T-helper 1 cell treated with Interleukin-12 subunit alpha and Interleukin-12 subunit beta and Interleukin-4 antibody, amounts not matched to agents 30 μg/mL and 1 μg/mL, for 36 hours (primary cell): ENCODE results near the gene FADS3.

Experiments used
- H3K27ac Mint-ChIP-seq: one replicate; pipeline ENCODE4 v1.8.0; 2021; ENCODE audit warnings: mild to moderate bottlenecking, mixed read lengths
- H3K27me3 Mint-ChIP-seq: one replicate; pipeline ENCODE4 v1.8.0; 2021; ENCODE audit warnings: low read depth, mixed read lengths
- H3K36me3 Mint-ChIP-seq: one replicate; pipeline ENCODE4 v1.8.0; 2021; ENCODE audit warnings: low read depth, mixed read lengths
- H3K4me1 Mint-ChIP-seq: one replicate; pipeline ENCODE4 v1.8.0; 2021; ENCODE audit warnings: low read depth, mixed read lengths
- H3K4me3 Mint-ChIP-seq: one replicate; pipeline ENCODE4 v1.8.0; 2021; ENCODE audit warnings: mild to moderate bottlenecking, moderate library complexity, mixed read lengths
- H3K9me3 Mint-ChIP-seq: one replicate; pipeline ENCODE4 v1.8.0; 2021; ENCODE audit warnings: mixed read lengths

Gene FADS3

GRCh38 chr11:61908730-61909316 is 17.5 kb upstream of the FADS3 start:
- H3K36me3 Mint-ChIP-seq, result no peaks in the 10 kb centered on the region
- H3K27me3 Mint-ChIP-seq, result peaks cover 6% of the 10 kb centered on the region
- peaks cover 2% of the 10 kb centered on the region for H3K4me1 Mint-ChIP-seq
- H3K9me3 Mint-ChIP-seq, result no peaks in the 10 kb centered on the region
- no peak overlapping the region for H3K4me3 Mint-ChIP-seq
- no peak overlapping the region for H3K27ac Mint-ChIP-seq

GRCh38 chr11:61907871-61908729 is 16.8 kb upstream of the FADS3 start:
- Mint-ChIP-seq H3K27me3 (peaks cover 4% of the 10 kb centered on the region), H3K4me3 (no peak overlapping the region), H3K27ac (no peak overlapping the region), H3K9me3 (no peaks in the 10 kb centered on the region), H3K4me1 (peaks cover 2% of the 10 kb centered on the region), H3K36me3 (no peaks in the 10 kb centered on the region)

GRCh38 chr11:61907282-61907681 is 15.9 kb upstream of the FADS3 start:
- Mint-ChIP-seq H3K9me3 (no peaks in the 10 kb centered on the region), H3K36me3 (no peaks in the 10 kb centered on the region), H3K4me3 (no peak overlapping the region), H3K4me1 (no peaks in the 10 kb centered on the region), H3K27me3 (peaks cover 4% of the 10 kb centered on the region), H3K27ac (no peak overlapping the region)

- H3K27ac Mint-ChIP-seq, result no peak overlapping the region
Measured at GRCh38 chr11:61906522-61906909, 15.2 kb upstream of the FADS3 start.

GRCh38 chr11:61905801-61906521 is 14.6 kb upstream of the FADS3 start:
- Mint-ChIP-seq H3K27me3 (peaks cover 4% of the 10 kb centered on the region), H3K4me1 (no peaks in the 10 kb centered on the region), H3K36me3 (no peaks in the 10 kb centered on the region), H3K27ac (no peak overlapping the region), H3K9me3 (no peaks in the 10 kb centered on the region), H3K4me3 (no peak overlapping the region)

More at GRCh38 chr11:61906522-61906909, 15.2 kb upstream of the FADS3 start:
- Mint-ChIP-seq H3K9me3 (no peaks in the 10 kb centered on the region), H3K4me3 (no peak overlapping the region), H3K36me3 (no peaks in the 10 kb centered on the region), H3K4me1 (no peaks in the 10 kb centered on the region), H3K27me3 (peaks cover 4% of the 10 kb centered on the region)

GRCh38 chr11:61905067-61905696 is 13.8 kb upstream of the FADS3 start:
- no peak overlapping the region for H3K4me3 Mint-ChIP-seq

GRCh38 chr11:61904539-61905048 is 13.2 kb upstream of the FADS3 start:
- H3K4me1 Mint-ChIP-seq, result no peaks in the 10 kb centered on the region

More at GRCh38 chr11:61905067-61905696, 13.8 kb upstream of the FADS3 start:
- H3K27ac Mint-ChIP-seq, result no peak overlapping the region
- peaks cover 4% of the 10 kb centered on the region for H3K27me3 Mint-ChIP-seq
- no peaks in the 10 kb centered on the region for H3K9me3 Mint-ChIP-seq
- no peaks in the 10 kb centered on the region for H3K4me1 Mint-ChIP-seq
- H3K36me3 Mint-ChIP-seq, result no peaks in the 10 kb centered on the region

GRCh38 chr11:61903845-61904244 is 12.5 kb upstream of the FADS3 start:
- Mint-ChIP-seq H3K4me1 (peaks cover 4% of the 10 kb centered on the region), H3K27me3 (peaks cover 4% of the 10 kb centered on the region), H3K9me3 (no peaks in the 10 kb centered on the region), H3K27ac (no peak overlapping the region), H3K36me3 (no peaks in the 10 kb centered on the region), H3K4me3 (no peak overlapping the region)

More at GRCh38 chr11:61904539-61905048, 13.2 kb upstream of the FADS3 start:
- Mint-ChIP-seq H3K4me3 (no peak overlapping the region), H3K36me3 (no peaks in the 10 kb centered on the region), H3K9me3 (no peaks in the 10 kb centered on the region), H3K27me3 (peaks cover 4% of the 10 kb centered on the region), H3K27ac (no peak overlapping the region)

- Mint-ChIP-seq H3K9me3 (no peaks in the 10 kb centered on the region), H3K4me1 (peaks cover 4% of the 10 kb centered on the region), H3K36me3 (no peaks in the 10 kb centered on the region), H3K4me3 (no peak overlapping the region), H3K27me3 (peaks cover 4% of the 10 kb centered on the region), H3K27ac (no peak overlapping the region)
Measured at GRCh38 chr11:61902313-61902712, 11.0 kb upstream of the FADS3 start.

- Mint-ChIP-seq H3K36me3 (no peaks in the 10 kb centered on the region), H3K4me1 (peaks cover 4% of the 10 kb centered on the region), H3K4me3 (no peak overlapping the region), H3K9me3 (no peaks in the 10 kb centered on the region), H3K27me3 (peaks cover 4% of the 10 kb centered on the region), H3K27ac (no peak overlapping the region)
Measured at GRCh38 chr11:61901397-61901796, 10.1 kb upstream of the FADS3 start.

- no peak overlapping the region for H3K4me3 Mint-ChIP-seq
- no peaks in the 10 kb centered on the region for H3K36me3 Mint-ChIP-seq
- H3K9me3 Mint-ChIP-seq, result no peaks in the 10 kb centered on the region
- no peak overlapping the region for H3K27ac Mint-ChIP-seq
- H3K4me1 Mint-ChIP-seq, result peaks cover 4% of the 10 kb centered on the region
- H3K27me3 Mint-ChIP-seq, result peaks cover 4% of the 10 kb centered on the region
Measured at GRCh38 chr11:61900251-61900650, 8.9 kb upstream of the FADS3 start.

GRCh38 chr11:61899146-61899841 is 7.9 kb upstream of the FADS3 start:
- no peaks in the 10 kb centered on the region for H3K36me3 Mint-ChIP-seq
- H3K9me3 Mint-ChIP-seq, result no peaks in the 10 kb centered on the region
- no peak overlapping the region for H3K4me3 Mint-ChIP-seq
- no peak overlapping the region for H3K27ac Mint-ChIP-seq
- H3K4me1 Mint-ChIP-seq, result peaks cover 4% of the 10 kb centered on the region
- peaks cover 4% of the 10 kb centered on the region for H3K27me3 Mint-ChIP-seq

- Mint-ChIP-seq H3K4me1 (peaks cover 4% of the 10 kb centered on the region), H3K27ac (no peak overlapping the region), H3K36me3 (no peaks in the 10 kb centered on the region), H3K27me3 (no peaks in the 10 kb centered on the region), H3K4me3 (no peak overlapping the region), H3K9me3 (no peaks in the 10 kb centered on the region)
Measured at GRCh38 chr11:61898247-61898582, 6.9 kb upstream of the FADS3 start.
